ENCODE results near the gene TRIM59. TPM values are rescaled to one million over a fixed set of nuclear protein-coding genes. Genes with fewer than 3 reads are reported as not detected.

TRIM59 gene
- total and polyA plus RNA-seq, 2 donors (not counting 1 experiment from before 2014, with no cell fraction given): 5.0 to 22.0 TPM

DNA sequence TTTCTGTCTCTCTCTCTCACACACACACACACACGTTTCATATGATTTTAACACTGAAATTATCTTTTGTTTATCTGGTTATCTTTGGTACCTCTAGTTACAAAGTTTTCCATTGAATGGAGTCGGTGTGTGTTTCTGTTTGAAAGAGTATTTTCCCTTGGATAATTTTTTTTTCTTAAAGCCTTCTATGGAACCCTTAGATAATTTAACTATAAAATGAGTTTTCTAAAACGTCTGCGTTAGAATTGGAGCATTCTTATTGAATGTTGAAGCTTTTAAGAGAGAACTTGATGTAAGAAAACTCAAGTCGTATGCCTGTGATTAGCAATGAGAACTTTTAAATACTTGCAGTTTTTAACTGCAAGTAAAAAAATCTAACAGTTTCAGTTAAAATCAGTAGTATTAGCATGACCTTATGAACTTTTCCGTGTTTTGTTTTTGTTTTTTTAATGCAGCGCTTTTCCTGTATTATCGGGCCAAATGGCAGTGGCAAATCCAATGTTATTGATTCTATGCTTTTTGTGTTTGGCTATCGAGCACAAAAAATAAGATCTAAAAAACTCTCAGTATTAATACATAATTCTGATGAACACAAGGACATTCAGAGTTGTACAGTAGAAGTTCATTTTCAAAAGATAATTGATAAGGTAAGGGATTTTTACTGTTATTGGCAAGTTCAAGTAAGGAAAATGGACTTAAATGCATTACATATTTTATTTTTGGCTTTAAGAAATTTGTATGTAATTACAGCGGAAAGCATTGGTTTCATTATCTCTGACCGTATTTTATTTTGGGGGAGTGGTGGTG lies 47.2 kb downstream of the TRIM59 start:
- Histone ChIP-seq H3K9ac (ENCODE audit: low read length) (no peak overlapping the region), H3K4me1 (ENCODE audit: control insufficient read depth in 2 of 2, insufficient read depth in 2 of 2, low read length in 2 of 2) (peaks cover 26 to 45% of the 10 kb centered on the region in 2 donors), H2AFZ (ENCODE audit: insufficient read depth, low read depth, low read length, poor library complexity, severe bottlenecking) (no peak overlapping the region), H3K27ac (ENCODE audit: low read length in 2 of 2) (no peak overlapping the region), H3K4me2 (replicated peaks; ENCODE audit: low read depth, low read length, poor library complexity, severe bottlenecking) (peak overlapping the region; percentile 93), H3K79me2 (ENCODE audit: control insufficient read depth, insufficient read depth, low read length) (peaks cover 83% of the 10 kb centered on the region), H3K36me3 (replicated peaks in 1 of 2; ENCODE audit: control extremely low read depth in 1 of 2, control insufficient read depth in 1 of 2, extremely low read depth in 1 of 2, insufficient read depth in 2 of 2, low read length in 1 of 2) (no peaks in the 10 kb centered on the region), H4K20me1 (ENCODE audit: control insufficient read depth, insufficient read depth, low read length, poor library complexity, severe bottlenecking) (peaks cover 33% of the 10 kb centered on the region), H3K4me3 (ENCODE audit: control extremely low read depth in 1 of 5, extremely low read depth in 1 of 5, insufficient read depth in 1 of 5, low read depth in 2 of 5, low read length in 4 of 5) (peak overlapping the region in 1 of 5 experiments; percentile 85), H3K9me3 (ENCODE audit: control extremely low read depth in 1 of 3, control insufficient read depth in 2 of 3, insufficient read depth in 1 of 3, low read length in 2 of 3) (no peaks in the 10 kb centered on the region), H3K27me3 (replicated peaks in 1 of 4; ENCODE audit: control extremely low read depth in 1 of 4, control insufficient read depth in 3 of 4, insufficient read depth in 4 of 4, low read length in 3 of 4) (peaks cover 0 to 25% (median 7%) of the 10 kb centered on the region in 4 experiments)
- ATAC-seq (ENCODE audit: low read depth) (no peak), DNase-seq (peak; percentile 12)
- ChIA-PET CTCF (interaction anchor here (0.9 to 1.0 kb wide), 2 partner anchors 11 to 479 kb away, joined by 3 to 4 read pairs; no protein-coding TSS in a partner anchor), POLR2A (no interaction called here)
- Mint-ChIP-seq H3K4me3 (peak overlapping the region; percentile 98), H3K27me3 (no peaks in the 10 kb centered on the region), H3K4me1 (peaks cover 40% of the 10 kb centered on the region), H3K9me3 (ENCODE audit: insufficient read depth) (no peaks in the 10 kb centered on the region), H3K27ac (peak overlapping the region; percentile 1)
- intact Hi-C loops (cut with micrococcal nuclease): loop anchor here (10.0 kb wide), 1 partner anchor 178 kb away; the partner anchor contains the start of gene C3orf80
- no CpG with 5 or more reads among the region's 11 CpGs for whole genome bisulfite sequencing (ENCODE audit: insufficient coverage)
- TF ChIP-seq CTCF (IDR thresholded peaks at IDR 0.05) (no peak), EZH2 (IDR thresholded peaks at IDR 0.05; ENCODE audit: borderline replicate concordance, insufficient read depth, low read depth, low read length, poor library complexity, severe bottlenecking) (no peak)

All from B cell (primary cell).